CD4-positive, CD25-positive, alpha-beta regulatory T cell (primary cell): Measurements from ENCODE around the gene PAX2. TPM values are rescaled to one million over a fixed set of nuclear protein-coding genes. Genes with fewer than 3 reads are reported as not detected.
A peak's percentile ranks its signal among the peaks of the same experiment; 100 is the strongest.

Experiments
- ATAC-seq, 2 donors: fragments of 150-1000 bp; cut with Tn5 transposase; one replicate each; pipeline ENCODE4 v1.10.0; 2021; ENCODE audit warnings: low read depth in 2 of 2, moderate number of reproducible peaks in 2 of 2, moderate library complexity in 1 of 2
- DNase-seq, 3 donors: peaks; one replicate each; pipeline versions ENCODE4 v3.0.0 to v3.0.0-alpha.2; 2012 to 2022; ENCODE audit warnings: mixed read lengths in 1 of 3
- H3K27ac ChIP-seq: one replicate; pipeline ENCODE4 v1.7.0; 2013; ENCODE audit warnings: mild to moderate bottlenecking, low read length; ENCODE audit not compliant: insufficient read depth, poor library complexity, severe bottlenecking
- H3K27me3 ChIP-seq: one replicate; pipeline ENCODE4 v1.7.0; 2013; ENCODE audit warnings: low read length; ENCODE audit not compliant: control insufficient read depth, insufficient read depth
- H3K36me3 ChIP-seq: one replicate; pipeline ENCODE4 v1.7.0; 2013; ENCODE audit warnings: mild to moderate bottlenecking, low read length, moderate library complexity; ENCODE audit not compliant: control insufficient read depth, insufficient read depth
- H3K4me1 ChIP-seq: 2 replicates; pipeline ENCODE4 v1.7.0; 2013; ENCODE audit warnings: mild to moderate bottlenecking, low read length; ENCODE audit not compliant: insufficient read depth, control insufficient read depth, poor library complexity, severe bottlenecking
- H3K4me3 ChIP-seq: one replicate; pipeline ENCODE4 v1.7.0; 2013; ENCODE audit warnings: low read depth, mild to moderate bottlenecking, low read length, moderate library complexity
- H3K9me3 ChIP-seq, 2 experiments: 1 replicate in 1 of 2; 2 replicates in 1 of 2; pipeline ENCODE4 v1.7.0; 2013; ENCODE audit warnings: low read length in 2 of 2, mild to moderate bottlenecking in 1 of 2, moderate library complexity in 1 of 2; ENCODE audit not compliant: control insufficient read depth in 2 of 2
- H3K27ac Mint-ChIP-seq, 3 donors: one replicate each; pipeline ENCODE4 v1.8.0; 2020 to 2022; ENCODE audit warnings: mild to moderate bottlenecking in 3 of 3, mixed read lengths in 3 of 3, moderate library complexity in 2 of 3
- H3K27me3 Mint-ChIP-seq: one replicate; pipeline ENCODE4 v1.8.0; 2022; ENCODE audit warnings: mild to moderate bottlenecking, mixed read lengths
- H3K36me3 Mint-ChIP-seq: one replicate; pipeline ENCODE4 v1.8.0; 2020; ENCODE audit warnings: mixed read lengths
- H3K4me1 Mint-ChIP-seq, 4 donors: one replicate each; pipeline ENCODE4 v1.8.0; 2020 to 2022; ENCODE audit warnings: mixed read lengths in 4 of 4, mild to moderate bottlenecking in 1 of 4
- H3K4me3 Mint-ChIP-seq, 4 donors: one replicate each; pipeline ENCODE4 v1.8.0; 2020 to 2022; ENCODE audit warnings: mild to moderate bottlenecking in 4 of 4, mixed read lengths in 4 of 4, moderate library complexity in 3 of 4
- H3K9me3 Mint-ChIP-seq, 7 donors: one replicate each; pipeline ENCODE4 v1.8.0; 2020 to 2022; ENCODE audit warnings: mixed read lengths in 7 of 7, mild to moderate bottlenecking in 3 of 7, moderate library complexity in 2 of 7
- polyA plus RNA-seq, 4 donors: library from polyadenylated mRNA; unstranded; fragments of 300-500 nt; fragmentation: Illumina TruSeq; gene quantifications; one replicate each; pipeline ENCODE4 v1.2.3, GENCODE V29; 2021
- total RNA-seq: library from RNA; stranded (reverse); gene quantifications from one replicate; pipeline ENCODE4 v1.2.3, GENCODE V29; 2022

The PAX2 gene
- total and polyA plus RNA-seq, 5 donors from 2014 or later: 0.08 TPM; not detected in 4

DNA sequence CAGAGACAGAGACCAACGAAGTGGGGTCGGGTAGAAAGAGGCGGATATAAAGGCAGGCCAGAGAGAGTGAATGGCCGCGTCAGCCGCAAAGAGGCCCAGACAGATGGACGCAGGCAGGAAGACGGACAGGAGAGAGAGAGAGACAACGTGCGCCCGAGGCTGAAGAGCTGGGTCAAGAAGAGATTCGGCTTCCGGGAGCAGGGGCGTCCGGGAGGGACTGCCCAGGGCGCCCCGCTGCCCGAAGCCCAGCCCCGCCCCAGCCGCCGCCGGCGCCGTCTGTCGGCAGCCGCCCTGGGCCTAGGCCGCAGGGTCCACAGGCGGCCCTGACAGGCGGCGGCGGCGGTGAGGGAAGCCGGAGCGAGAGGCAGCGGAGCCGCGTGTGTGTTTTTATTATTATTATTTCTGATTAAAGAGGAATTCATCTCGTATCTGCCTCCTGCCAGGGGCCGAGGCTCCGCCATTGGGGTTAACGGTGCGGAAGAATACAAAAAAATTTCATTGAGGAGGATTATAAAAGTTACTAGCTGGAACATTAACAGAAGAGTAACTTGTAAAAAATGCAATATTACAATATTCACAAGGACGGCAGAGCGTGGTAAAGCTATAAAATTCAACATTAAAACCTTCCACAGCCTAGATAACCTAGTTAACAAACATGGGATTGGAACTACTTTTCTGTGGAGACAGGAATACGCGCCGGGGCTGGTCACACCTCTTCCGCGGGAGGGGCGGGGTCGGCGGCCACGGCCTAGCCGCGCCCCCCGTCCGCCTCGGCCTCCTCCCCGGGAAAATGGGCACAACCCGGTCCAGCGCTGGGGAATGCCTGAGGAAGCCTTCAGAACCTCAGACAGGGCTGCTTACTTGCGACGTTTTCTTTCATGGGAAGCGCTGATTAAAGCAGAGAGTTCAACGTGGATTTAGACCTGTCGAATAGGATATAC, 29.7 kb upstream of the PAX2 start:
- no peaks in the 10 kb centered on the region for H3K36me3 ChIP-seq
- peaks cover 63% of the 10 kb centered on the region for H3K27me3 ChIP-seq
- no peaks in the 10 kb centered on the region for H3K4me1 ChIP-seq
- H3K9me3 ChIP-seq: no peaks in the 10 kb centered on the region
- Mint-ChIP-seq H3K4me1 (peaks cover 0 to 16% (median 4%) of the 10 kb centered on the region in 4 donors), H3K36me3 (no peaks in the 10 kb centered on the region), H3K27me3 (peaks cover 88% of the 10 kb centered on the region), H3K9me3 (peaks cover 0 to 5% (median 0%) of the 10 kb centered on the region in 7 donors), H3K4me3 (peak overlapping the region in 3 of 4 donors; percentile 34 to 59 (median 41)), H3K27ac (no peak overlapping the region)
- DNase-seq (no peak), ATAC-seq (no peak)
- H3K27ac ChIP-seq: no peak overlapping the region
- H3K4me3 ChIP-seq: no peak overlapping the region

GRCh38 chr10:100717166-100717565, 28.2 kb upstream of the PAX2 start:
- Histone ChIP-seq H3K9me3 (no peaks in the 10 kb centered on the region), H3K27me3 (peaks cover 64% of the 10 kb centered on the region), H3K36me3 (no peaks in the 10 kb centered on the region), H3K4me1 (no peaks in the 10 kb centered on the region), H3K4me3 (no peak overlapping the region), H3K27ac (no peak overlapping the region)
- DNase-seq (no peak), ATAC-seq (no peak)
- Mint-ChIP-seq H3K4me3 (no peak overlapping the region), H3K4me1 (peaks cover 0 to 16% (median 4%) of the 10 kb centered on the region in 4 donors), H3K36me3 (no peaks in the 10 kb centered on the region), H3K9me3 (peaks cover 0 to 5% (median 0%) of the 10 kb centered on the region in 7 donors), H3K27ac (no peak overlapping the region), H3K27me3 (peaks cover 86% of the 10 kb centered on the region)

- peaks cover 62% of the 10 kb centered on the region for H3K27me3 ChIP-seq
- H3K9me3 ChIP-seq: no peaks in the 10 kb centered on the region
- H3K4me1 ChIP-seq: no peaks in the 10 kb centered on the region
- no peak overlapping the region for H3K4me3 ChIP-seq
- H3K36me3 ChIP-seq: no peaks in the 10 kb centered on the region
- Mint-ChIP-seq H3K4me1 (peaks cover 0 to 18% (median 4%) of the 10 kb centered on the region in 4 donors), H3K27ac (peak overlapping the region in 1 of 3 donors; percentile 2), H3K36me3 (no peaks in the 10 kb centered on the region), H3K9me3 (peaks cover 0 to 5% (median 0%) of the 10 kb centered on the region in 7 donors), H3K27me3 (peaks cover 86% of the 10 kb centered on the region), H3K4me3 (no peak overlapping the region)
- no peak overlapping the region for H3K27ac ChIP-seq
- ATAC-seq: no peak
- DNase-seq: no peak
Observed at GRCh38 chr10:100718197-100718742, 27.1 kb upstream of the PAX2 start.

DNA sequence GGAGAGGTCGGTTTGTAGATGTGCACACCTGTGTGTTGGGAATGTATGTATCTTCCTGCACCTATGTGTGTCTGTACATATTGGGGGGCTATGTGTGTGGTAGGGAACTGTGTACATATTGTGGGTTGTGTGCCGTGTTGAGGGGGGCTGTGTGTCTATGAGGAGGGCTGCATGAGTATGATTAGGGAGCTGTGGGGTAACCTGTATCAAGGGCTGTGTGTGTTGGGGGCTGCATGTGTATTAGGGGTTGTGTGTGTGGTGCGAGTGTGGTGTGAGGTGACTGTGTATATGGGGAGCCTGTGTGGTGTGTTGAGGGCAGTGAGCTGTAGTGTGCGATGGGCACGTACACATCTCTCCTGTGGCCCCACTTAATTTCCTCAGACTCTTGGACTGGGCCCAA, 22.2 kb upstream of the PAX2 start:
- Mint-ChIP-seq H3K27me3 (peaks cover 89% of the 10 kb centered on the region), H3K4me1 (peaks cover 0 to 10% (median 3%) of the 10 kb centered on the region in 4 donors), H3K9me3 (no peaks in the 10 kb centered on the region), H3K27ac (no peak overlapping the region), H3K4me3 (no peak overlapping the region), H3K36me3 (no peaks in the 10 kb centered on the region)
- peaks cover 42% of the 10 kb centered on the region for H3K27me3 ChIP-seq
- no peak for DNase-seq
- no peak overlapping the region for H3K27ac ChIP-seq
- no peaks in the 10 kb centered on the region for H3K4me1 ChIP-seq
- H3K9me3 ChIP-seq: no peaks in the 10 kb centered on the region
- no peak overlapping the region for H3K4me3 ChIP-seq
- H3K36me3 ChIP-seq: no peaks in the 10 kb centered on the region
- ATAC-seq: no peak

DNA sequence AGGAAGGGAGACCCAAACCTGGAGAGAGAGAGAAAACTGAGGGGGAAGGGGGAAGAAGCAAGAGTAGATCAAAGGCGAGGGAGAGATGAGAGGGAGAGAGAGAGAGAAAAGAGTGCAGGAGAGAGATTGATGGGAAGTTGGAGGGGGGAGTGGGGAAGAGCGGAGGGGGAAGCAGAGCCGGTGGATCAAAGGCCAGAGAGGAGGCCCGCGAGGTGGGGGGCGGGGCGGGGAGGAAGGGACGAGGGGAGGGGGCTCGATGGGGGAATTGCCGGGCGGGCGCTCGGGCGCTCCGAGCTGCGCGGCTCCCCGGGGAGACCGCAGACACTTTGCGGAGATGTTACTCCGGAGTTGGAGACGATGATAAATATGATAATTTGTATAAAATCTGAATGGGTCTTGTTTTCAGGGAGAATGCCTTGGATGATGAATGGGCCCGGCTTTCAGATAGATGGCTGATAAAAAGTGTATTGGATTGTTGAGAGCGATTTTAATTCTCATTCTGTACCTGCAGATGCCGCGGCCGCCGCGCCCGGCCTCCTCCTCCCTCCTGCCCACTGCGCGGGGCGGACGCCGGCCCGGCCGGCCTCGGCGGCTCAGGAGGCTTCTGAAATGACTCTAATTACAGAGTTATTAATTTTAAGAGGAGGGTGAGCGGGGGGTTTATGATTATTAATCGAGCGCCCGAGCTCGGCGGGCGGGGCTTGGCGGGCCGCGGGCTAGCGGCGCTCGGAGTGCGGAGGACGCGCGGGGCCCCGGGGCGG, 21.4 kb upstream of the PAX2 start:
- ATAC-seq (no peak), DNase-seq (no peak)
- H3K36me3 Mint-ChIP-seq: no peaks in the 10 kb centered on the region
- H3K4me1 Mint-ChIP-seq: peaks cover 0 to 16% (median 5%) of the 10 kb centered on the region in 4 donors
- no peaks in the 10 kb centered on the region for H3K36me3 ChIP-seq
- peak overlapping the region in 1 of 3 donors; percentile 57 for H3K27ac Mint-ChIP-seq
- H3K27me3 ChIP-seq: peaks cover 43% of the 10 kb centered on the region
- H3K27me3 Mint-ChIP-seq: peaks cover 89% of the 10 kb centered on the region
- no peaks in the 10 kb centered on the region for H3K4me1 ChIP-seq
- peak overlapping the region in 1 of 4 donors; percentile 35 for H3K4me3 Mint-ChIP-seq
- H3K9me3 Mint-ChIP-seq: no peaks in the 10 kb centered on the region
- no peak overlapping the region for H3K4me3 ChIP-seq
- no peaks in the 10 kb centered on the region for H3K9me3 ChIP-seq
- H3K27ac ChIP-seq: no peak overlapping the region

DNA sequence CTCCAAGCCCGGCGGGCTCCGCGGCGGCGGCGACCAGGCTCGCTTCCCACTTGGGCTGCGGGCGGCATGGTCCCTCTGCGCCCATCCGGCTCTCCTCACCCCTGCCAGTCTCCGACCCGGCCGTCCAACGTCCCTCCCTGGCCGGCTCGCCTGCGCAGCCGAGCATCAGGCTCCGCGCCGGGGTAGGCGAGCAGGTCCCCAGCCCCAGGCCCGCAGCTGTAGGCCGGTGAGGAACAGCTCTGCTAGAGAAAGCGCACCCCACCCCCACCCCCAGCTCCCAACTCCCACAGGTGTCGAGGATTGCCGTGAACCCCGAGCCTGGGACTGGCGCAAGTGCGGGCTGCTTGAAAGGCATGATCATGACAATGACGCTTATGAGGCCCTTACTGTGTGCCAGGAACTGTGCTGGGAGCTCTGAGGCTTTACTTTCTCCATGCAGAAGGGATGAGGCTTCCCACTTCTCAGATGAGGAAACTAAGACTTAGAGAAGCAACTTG, 20.8 kb upstream of the PAX2 start:
- Mint-ChIP-seq H3K27ac (no peak overlapping the region), H3K4me3 (no peak overlapping the region), H3K4me1 (peaks cover 0 to 20% (median 8%) of the 10 kb centered on the region in 4 donors), H3K27me3 (peaks cover 89% of the 10 kb centered on the region), H3K9me3 (no peaks in the 10 kb centered on the region), H3K36me3 (no peaks in the 10 kb centered on the region)
- Histone ChIP-seq H3K4me3 (no peak overlapping the region), H3K27me3 (peaks cover 42% of the 10 kb centered on the region), H3K9me3 (no peaks in the 10 kb centered on the region), H3K27ac (no peak overlapping the region), H3K36me3 (no peaks in the 10 kb centered on the region), H3K4me1 (peaks cover 2% of the 10 kb centered on the region)
- ATAC-seq (no peak), DNase-seq (no peak)

DNA sequence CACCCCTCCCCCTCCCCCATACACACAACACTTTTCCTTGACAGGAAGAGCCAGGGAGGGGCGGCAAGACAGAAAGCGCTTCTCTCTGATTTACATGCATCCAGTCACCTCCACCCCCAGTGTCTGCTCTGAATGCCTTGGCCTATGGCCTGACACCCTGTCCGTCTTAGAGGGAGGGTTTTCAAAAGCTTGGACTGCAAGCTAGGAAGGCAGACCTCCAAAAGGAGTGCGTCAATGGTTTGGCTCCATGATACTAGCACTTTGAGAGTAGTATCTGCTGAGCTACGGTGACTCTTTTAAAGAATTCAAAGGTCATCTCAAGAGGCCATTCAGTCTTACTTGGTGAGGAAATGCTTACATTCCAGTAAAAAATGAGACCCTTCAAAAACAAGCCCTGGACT, 20.3 kb upstream of the PAX2 start:
- ATAC-seq: no peak
- DNase-seq: no peak
- Histone ChIP-seq H3K36me3 (no peaks in the 10 kb centered on the region), H3K9me3 (no peaks in the 10 kb centered on the region), H3K4me1 (peaks cover 6% of the 10 kb centered on the region), H3K27me3 (peaks cover 41% of the 10 kb centered on the region), H3K4me3 (no peak overlapping the region), H3K27ac (no peak overlapping the region)
- Mint-ChIP-seq H3K27ac (no peak overlapping the region), H3K4me1 (peaks cover 0 to 22% (median 9%) of the 10 kb centered on the region in 4 donors), H3K36me3 (no peaks in the 10 kb centered on the region), H3K27me3 (peaks cover 89% of the 10 kb centered on the region), H3K9me3 (no peaks in the 10 kb centered on the region), H3K4me3 (peak overlapping the region in 2 of 4 donors; percentile 57 to 70)
